GM23338 (cell line): ENCODE measurements around the gene EXOC3. TPM values are rescaled to one million over a fixed set of nuclear protein-coding genes. Genes with fewer than 3 reads are reported as not detected.

ENCODE experiments used
- ATAC-seq: fragments of 200-7000 bp; cut with Tn5 transposase; 3 replicates; pipeline ENCODE4 v1.9.1; 2020
- DNase-seq: peaks from one replicate; pipeline ENCODE4 v3.0.0-alpha.2; 2015; ENCODE audit warnings: low spot score
- H2AFZ ChIP-seq: fragments of 200-600 bp; sonication (generic); 2 replicates; pipeline ENCODE4 v1.8.0; 2016; ENCODE audit warnings: antibody characterized with exemption, mild to moderate bottlenecking, moderate library complexity
- H3F3A ChIP-seq: fragments of 200-600 bp; sonication (generic); replicated peaks from 2 replicates; pipeline ENCODE4 v1.8.0; 2017; ENCODE audit warnings: antibody characterized with exemption, mixed run types, low read depth
- H3K27ac ChIP-seq: fragments of 200-600 bp; sonication (generic); 2 replicates; pipeline ENCODE4 v1.6.1; 2016; ENCODE audit warnings: low read depth
- H3K27me3 ChIP-seq: fragments of 200-600 bp; sonication (generic); 2 replicates; pipeline ENCODE4 v1.8.0; 2016; ENCODE audit warnings: mild to moderate bottlenecking, mixed run types, moderate library complexity; ENCODE audit not compliant: insufficient read depth
- H3K36me3 ChIP-seq: fragments of 200-600 bp; sonication (generic); 2 replicates; pipeline ENCODE4 v1.8.0; 2016; ENCODE audit warnings: mild to moderate bottlenecking; ENCODE audit not compliant: insufficient read depth
- H3K4me1 ChIP-seq: fragments of 200-600 bp; sonication (generic); 2 replicates; pipeline ENCODE4 v1.8.0; 2016; ENCODE audit warnings: mild to moderate bottlenecking, moderate library complexity; ENCODE audit not compliant: insufficient read depth
- H3K4me2 ChIP-seq: fragments of 200-600 bp; sonication (generic); 2 replicates; pipeline ENCODE4 v1.7.1; 2017; ENCODE audit warnings: mixed run types
- H3K4me3 ChIP-seq: fragments of 200-600 bp; sonication (generic); 2 replicates; pipeline ENCODE4 v1.6.1; 2016; ENCODE audit warnings: mixed run types
- H3K79me2 ChIP-seq: fragments of 200-600 bp; sonication (generic); replicated peaks from 2 replicates; pipeline ENCODE4 v1.8.0; 2017; ENCODE audit warnings: mild to moderate bottlenecking; ENCODE audit not compliant: insufficient read depth
- H3K9me2 ChIP-seq: fragments of 200-600 bp; sonication (generic); 2 replicates; pipeline ENCODE4 v1.8.0; 2017; ENCODE audit not compliant: insufficient read depth
- H4K20me1 ChIP-seq: fragments of 200-600 bp; sonication (generic); replicated peaks from 2 replicates; pipeline ENCODE4 v1.8.0; 2017; ENCODE audit warnings: mild to moderate bottlenecking; ENCODE audit not compliant: insufficient read depth
- H3K27ac Mint-ChIP-seq: 2 replicates; pipeline ENCODE4 v1.8.0; 2020; ENCODE audit warnings: inconsistent platforms, mild to moderate bottlenecking, moderate library complexity, mixed read lengths
- H3K27me3 Mint-ChIP-seq: 3 replicates; pipeline ENCODE4 v1.8.0; 2022; ENCODE audit warnings: low read depth, mild to moderate bottlenecking, moderate library complexity, mixed read lengths, inconsistent platforms; ENCODE audit not compliant: insufficient read depth, poor library complexity
- H3K36me3 Mint-ChIP-seq: 3 replicates; pipeline ENCODE4 v1.8.0; 2021; ENCODE audit warnings: low read depth, mild to moderate bottlenecking, inconsistent platforms, moderate library complexity, mixed read lengths
- H3K4me1 Mint-ChIP-seq: 3 replicates; pipeline ENCODE4 v1.8.0; 2020; ENCODE audit warnings: mild to moderate bottlenecking, inconsistent platforms, mixed read lengths
- H3K4me3 Mint-ChIP-seq: 3 replicates; pipeline ENCODE4 v1.8.0; 2021; ENCODE audit warnings: moderate library complexity, mild to moderate bottlenecking, inconsistent platforms, mixed read lengths
- H3K9me3 Mint-ChIP-seq: 3 replicates; pipeline ENCODE4 v1.8.0; 2020; ENCODE audit warnings: moderate library complexity, mild to moderate bottlenecking, inconsistent platforms, mixed read lengths
- CREB1 ChIP-seq: fragments of 250-450 bp; sonication (Bioruptor Pico); IDR thresholded peaks from 2 replicates; pipeline ENCODE4 v1.5.0; 2020; ENCODE audit warnings: low read depth, mild to moderate bottlenecking, moderate library complexity
- CTCF ChIP-seq, 2 experiments: fragments of 200-600 bp in 1 of 2; sonication (generic) in 1 of 2; conservative IDR thresholded peaks; 2 replicates each; pipeline versions ENCODE4 v1.5.1 to v1.6.1; 2016 to 2017; ENCODE audit warnings: antibody characterized with exemption in 2 of 2, low read depth in 2 of 2, mild to moderate bottlenecking in 2 of 2, moderate library complexity in 1 of 2
- ETS1 ChIP-seq: IDR thresholded peaks from 2 replicates; pipeline ENCODE4 v1.6.1; 2016; ENCODE audit warnings: antibody characterized with exemption
- EZH2 ChIP-seq: fragments of 200-600 bp; sonication (generic); IDR thresholded peaks from one replicate; pipeline ENCODE4 v1.8.0; 2017; ENCODE audit warnings: antibody characterized with exemption, mild to moderate bottlenecking, low read depth; ENCODE audit not compliant: unreplicated experiment
- EZH2phosphoT487 ChIP-seq: fragments of 200-600 bp; sonication (generic); IDR thresholded peaks from one replicate; pipeline ENCODE4 v1.8.1; 2018; ENCODE audit warnings: antibody characterized with exemption; ENCODE audit not compliant: unreplicated experiment
- JUNB ChIP-seq: IDR thresholded peaks from one replicate; pipeline ENCODE4 v1.6.1; 2016; ENCODE audit warnings: antibody characterized with exemption; ENCODE audit not compliant: unreplicated experiment
- NANOG ChIP-seq: IDR thresholded peaks from 2 replicates; pipeline ENCODE4 v1.6.1; 2016; ENCODE audit warnings: antibody characterized with exemption, borderline replicate concordance
- POLR2AphosphoS5 ChIP-seq: IDR thresholded peaks from 2 replicates; pipeline ENCODE4 v1.6.1; 2016; ENCODE audit warnings: antibody characterized with exemption, low read depth
- REST ChIP-seq: IDR thresholded peaks from one replicate; pipeline ENCODE4 v1.6.1; 2018; ENCODE audit warnings: antibody characterized with exemption; ENCODE audit not compliant: unreplicated experiment
- STAT1 ChIP-seq: IDR thresholded peaks from one replicate; pipeline ENCODE4 v1.6.1; 2016; ENCODE audit warnings: antibody characterized with exemption; ENCODE audit not compliant: unreplicated experiment
- ZNF114 ChIP-seq: fragments of 250-450 bp; sonication (Bioruptor Pico); IDR thresholded peaks from 2 replicates; pipeline ENCODE4 v1.5.0; 2020; ENCODE audit warnings: mild to moderate bottlenecking, moderate library complexity
- ZNF331 ChIP-seq: fragments of 250-450 bp; sonication (Bioruptor Pico); IDR thresholded peaks from 2 replicates; pipeline ENCODE4 v1.5.0; 2020; ENCODE audit warnings: low read depth, mild to moderate bottlenecking, moderate library complexity
- ZNF462 ChIP-seq: fragments of 250-450 bp; sonication (Bioruptor Pico); IDR thresholded peaks from 2 replicates; pipeline ENCODE4 v1.5.0; 2020; ENCODE audit warnings: mild to moderate bottlenecking, moderate library complexity
- polyA plus RNA-seq: library from polyadenylated mRNA; unstranded; fragments of >200 nt; fragmentation: Nextera tagmentation; extraction: Ambion mirVana; gene quantifications from 2 replicates; pipeline ENCODE4 v1.2.1, GENCODE V29; 2016
- total RNA-seq: library from RNA; depleted of rRNA; stranded (reverse); fragments of >200 nt; shearing (Covaris generic); gene quantifications from 2 replicates; pipeline ENCODE4 v1.2.3, GENCODE V29; 2014

The EXOC3 gene
- total and polyA plus RNA-seq, 2 experiments from 2014 or later, result 13.4 to 31.6 TPM

- H3K4me1 Mint-ChIP-seq, result no peaks in the 10 kb centered on the region
- no peak overlapping the region for H3K4me3 Mint-ChIP-seq
- Histone ChIP-seq H3K4me2 (no peak overlapping the region), H3K36me3 (no peaks in the 10 kb centered on the region), H3K4me3 (no peak overlapping the region), H3K27ac (no peak overlapping the region), H3K4me1 (no peaks in the 10 kb centered on the region), H3K27me3 (peaks cover 5% of the 10 kb centered on the region; the same call in 1 of the 2 replicates), H3K79me2 (no peaks in the 10 kb centered on the region), H3K9me2 (no peaks in the 10 kb centered on the region), H3F3A (no peaks in the 10 kb centered on the region), H2AFZ (no peak overlapping the region), H4K20me1 (no peaks in the 10 kb centered on the region)
- H3K9me3 Mint-ChIP-seq, result no peaks in the 10 kb centered on the region
- peaks cover 19% of the 10 kb centered on the region for H3K27me3 Mint-ChIP-seq
- H3K36me3 Mint-ChIP-seq, result no peaks in the 10 kb centered on the region
- no peak overlapping the region for H3K27ac Mint-ChIP-seq
- no peak for DNase-seq
- ATAC-seq, result no peak
- no peak for TF ChIP-seq ZNF331 (CRISPR knock-in tag)
- TF ChIP-seq ETS1, result no peak
- TF ChIP-seq CREB1 (CRISPR knock-in tag), result no peak
- no peak for TF ChIP-seq REST
- TF ChIP-seq ZNF114, result no peak
- TF ChIP-seq NANOG, result no peak
- no peak for TF ChIP-seq EZH2phosphoT487
- TF ChIP-seq JUNB, result no peak
- no peak for TF ChIP-seq EZH2
- TF ChIP-seq CTCF (conservative IDR thresholded peaks at IDR 0.05; ENCODE audit: low read depth in 2 of 2), result no peak
- no peak for TF ChIP-seq ZNF462 (CRISPR knock-in tag)
- TF ChIP-seq POLR2AphosphoS5, result no peak
- no peak for TF ChIP-seq STAT1
Measured at GRCh38 chr5:481347-481746, 38.4 kb downstream of the EXOC3 start.
